GM12891 (cell line): ENCODE results near the gene KLHL10.

Experiments
- POLR2A ChIP-seq: IDR thresholded peaks from 2 replicates; pipeline ENCODE4 v1.6.1; 2011; ENCODE audit warnings: low read depth, low read length, control low read depth
- POLR2AphosphoS5 ChIP-seq: IDR thresholded peaks from 2 replicates; pipeline ENCODE4 v1.6.1; 2011; ENCODE audit warnings: low read depth, low read length, control low read depth

GRCh38 chr17:41891135-41892020, 53.8 kb downstream of the KLHL10 start:
- TF ChIP-seq POLR2AphosphoS5 (no peak), POLR2A (no peak)
